Loucy (cell line): ENCODE data around the gene ATP11B.

ENCODE experiments used
- H2AFZ ChIP-seq: fragments of 200-600 bp; sonication (generic); 2 replicates; pipeline ENCODE4 v1.6.0; 2016; ENCODE audit warnings: antibody characterized with exemption, mild to moderate bottlenecking, low read length, moderate library complexity
- H3F3A ChIP-seq: fragments of 200-600 bp; 2 replicates; pipeline ENCODE4 v1.6.0; 2016; ENCODE audit warnings: antibody characterized with exemption, low read depth, mild to moderate bottlenecking
- H3K27me3 ChIP-seq: fragments of 200-600 bp; sonication (generic); 2 replicates; pipeline ENCODE4 v1.6.1; 2014; ENCODE audit warnings: low read length, mild to moderate bottlenecking; ENCODE audit not compliant: insufficient read depth, poor library complexity, severe bottlenecking
- H3K36me3 ChIP-seq: fragments of 200-600 bp; sonication (generic); 2 replicates; pipeline ENCODE4 v1.6.1; 2016; ENCODE audit warnings: low read length; ENCODE audit not compliant: insufficient read depth
- H3K4me1 ChIP-seq: fragments of 200-600 bp; sonication (generic); 2 replicates; pipeline ENCODE4 v1.5.1; 2014; ENCODE audit warnings: low read length, mild to moderate bottlenecking; ENCODE audit not compliant: insufficient read depth, poor library complexity, severe bottlenecking
- H3K4me2 ChIP-seq: fragments of 200-600 bp; sonication (generic); 2 replicates; pipeline ENCODE4 v1.6.0; 2014; ENCODE audit warnings: antibody characterized with exemption, low read length, low read depth, mild to moderate bottlenecking; ENCODE audit not compliant: poor library complexity, severe bottlenecking
- H3K4me3 ChIP-seq: fragments of 200-600 bp; sonication (generic); 2 replicates; pipeline ENCODE4 v1.5.1; 2014; ENCODE audit warnings: low read length, mild to moderate bottlenecking, mixed read lengths; ENCODE audit not compliant: poor library complexity, severe bottlenecking
- H3K79me2 ChIP-seq: fragments of 200-600 bp; sonication (generic); 2 replicates; pipeline ENCODE4 v1.6.1; 2014; ENCODE audit warnings: low read length; ENCODE audit not compliant: insufficient read depth
- H3K9ac ChIP-seq: fragments of 200-600 bp; sonication (generic); 2 replicates; pipeline ENCODE4 v1.6.0; 2014; ENCODE audit warnings: mild to moderate bottlenecking, low read depth, low read length, moderate library complexity; ENCODE audit not compliant: poor library complexity, severe bottlenecking
- H3K9me2 ChIP-seq: fragments of 200-600 bp; sonication (generic); replicated peaks from 2 replicates; pipeline ENCODE4 v1.6.1; 2016; ENCODE audit warnings: low read depth, low read length, mixed read lengths
- H3K9me3 ChIP-seq: fragments of 200-600 bp; sonication (generic); 2 replicates; pipeline ENCODE4 v1.6.1; 2014; ENCODE audit warnings: mild to moderate bottlenecking, antibody characterized with exemption, low read length, low read depth; ENCODE audit not compliant: insufficient read depth
- H4K20me1 ChIP-seq: fragments of 200-600 bp; sonication (generic); 2 replicates; pipeline ENCODE4 v1.6.0; 2014; ENCODE audit warnings: antibody characterized with exemption, low read length, mild to moderate bottlenecking; ENCODE audit not compliant: insufficient read depth, poor library complexity, severe bottlenecking
- CTCF ChIP-seq: fragments of 200-600 bp; sonication (generic); conservative IDR thresholded peaks from 2 replicates; pipeline ENCODE4 v1.5.1; 2014; ENCODE audit warnings: mild to moderate bottlenecking, antibody characterized with exemption, low read length
- EZH2phosphoT487 ChIP-seq: fragments of 200-600 bp; IDR thresholded peaks from 2 replicates; pipeline ENCODE4 v1.6.1; 2018; ENCODE audit warnings: antibody characterized with exemption, mild to moderate bottlenecking, moderate library complexity, borderline replicate concordance

ATP11B gene

GRCh38 chr3:182784542-182784941 lies 8.8 kb upstream of the ATP11B start:
- no peak for TF ChIP-seq EZH2phosphoT487
- no peak for TF ChIP-seq CTCF
- H3K4me1 ChIP-seq = no peaks in the 10 kb centered on the region
- no peaks in the 10 kb centered on the region for H4K20me1 ChIP-seq
- H3K4me2 ChIP-seq = no peak overlapping the region
- H3K9me2 ChIP-seq = no peaks in the 10 kb centered on the region
- H3K9ac ChIP-seq = no peak overlapping the region
- no peaks in the 10 kb centered on the region for H3F3A ChIP-seq
- H3K36me3 ChIP-seq = no peaks in the 10 kb centered on the region
- no peak overlapping the region for H2AFZ ChIP-seq
- peaks cover 99% of the 10 kb centered on the region for H3K27me3 ChIP-seq
- H3K4me3 ChIP-seq = no peak overlapping the region
- no peaks in the 10 kb centered on the region for H3K9me3 ChIP-seq
- no peaks in the 10 kb centered on the region for H3K79me2 ChIP-seq

GRCh38 chr3:182785142-182785541 lies 8.2 kb upstream of the ATP11B start:
- H3F3A ChIP-seq = no peaks in the 10 kb centered on the region
- no peak for TF ChIP-seq EZH2phosphoT487
- TF ChIP-seq CTCF = no peak
- no peaks in the 10 kb centered on the region for H3K36me3 ChIP-seq
- H4K20me1 ChIP-seq = no peaks in the 10 kb centered on the region
- H2AFZ ChIP-seq = no peak overlapping the region
- no peaks in the 10 kb centered on the region for H3K79me2 ChIP-seq
- H3K9me2 ChIP-seq = no peaks in the 10 kb centered on the region
- H3K9ac ChIP-seq = no peak overlapping the region
- H3K27me3 ChIP-seq = peaks cover 99% of the 10 kb centered on the region
- no peak overlapping the region for H3K4me2 ChIP-seq
- no peaks in the 10 kb centered on the region for H3K9me3 ChIP-seq
- no peak overlapping the region for H3K4me3 ChIP-seq
- H3K4me1 ChIP-seq = no peaks in the 10 kb centered on the region

GRCh38 chr3:182785756-182786155 lies 7.5 kb upstream of the ATP11B start:
- Histone ChIP-seq H3K27me3 (peaks cover 99% of the 10 kb centered on the region), H3K9ac (no peak overlapping the region), H3K36me3 (no peaks in the 10 kb centered on the region), H3K4me1 (no peaks in the 10 kb centered on the region), H3K4me2 (no peak overlapping the region), H3K9me2 (no peaks in the 10 kb centered on the region), H3F3A (no peaks in the 10 kb centered on the region), H2AFZ (no peak overlapping the region), H3K79me2 (no peaks in the 10 kb centered on the region), H3K4me3 (no peak overlapping the region), H4K20me1 (no peaks in the 10 kb centered on the region), H3K9me3 (no peaks in the 10 kb centered on the region)
- TF ChIP-seq CTCF (no peak), EZH2phosphoT487 (no peak)
